ENCODE results near the gene CNPPD1. TPM values are rescaled to one million over a fixed set of nuclear protein-coding genes. Genes with fewer than 3 reads are reported as not detected.

CNPPD1 gene
- total RNA-seq, 4 donors from 2014 or later: 14.0 to 94.0 (median 77.4) TPM

- Histone ChIP-seq H3K36me3 (peaks cover 0 to 53% (median 0%) of the 10 kb centered on the region in 3 donors), H3K9me3 (no peaks in the 10 kb centered on the region), H3K27ac (no peak overlapping the region), H3K4me1 (peaks cover under 1 to 8% (median 2%) of the 10 kb centered on the region in 4 donors), H3K4me3 (no peak overlapping the region), H3K27me3 (no peaks in the 10 kb centered on the region)
- TF ChIP-seq, protein P1, sequence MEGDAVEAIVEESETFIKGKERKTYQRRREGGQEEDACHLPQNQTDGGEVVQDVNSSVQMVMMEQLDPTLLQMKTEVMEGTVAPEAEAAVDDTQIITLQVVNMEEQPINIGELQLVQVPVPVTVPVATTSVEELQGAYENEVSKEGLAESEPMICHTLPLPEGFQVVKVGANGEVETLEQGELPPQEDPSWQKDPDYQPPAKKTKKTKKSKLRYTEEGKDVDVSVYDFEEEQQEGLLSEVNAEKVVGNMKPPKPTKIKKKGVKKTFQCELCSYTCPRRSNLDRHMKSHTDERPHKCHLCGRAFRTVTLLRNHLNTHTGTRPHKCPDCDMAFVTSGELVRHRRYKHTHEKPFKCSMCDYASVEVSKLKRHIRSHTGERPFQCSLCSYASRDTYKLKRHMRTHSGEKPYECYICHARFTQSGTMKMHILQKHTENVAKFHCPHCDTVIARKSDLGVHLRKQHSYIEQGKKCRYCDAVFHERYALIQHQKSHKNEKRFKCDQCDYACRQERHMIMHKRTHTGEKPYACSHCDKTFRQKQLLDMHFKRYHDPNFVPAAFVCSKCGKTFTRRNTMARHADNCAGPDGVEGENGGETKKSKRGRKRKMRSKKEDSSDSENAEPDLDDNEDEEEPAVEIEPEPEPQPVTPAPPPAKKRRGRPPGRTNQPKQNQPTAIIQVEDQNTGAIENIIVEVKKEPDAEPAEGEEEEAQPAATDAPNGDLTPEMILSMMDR (IDR thresholded peaks at IDR 0.05): no peak
- TF ChIP-seq POLR2A (IDR thresholded peaks at IDR 0.05): no peak
- DNase-seq: peak in 1 of 3 donors; percentile 13
These were observed 7.4 kb upstream of the CNPPD1 start for GRCh38 chr2:219184121-219184520.

- H3K9me3 ChIP-seq: no peaks in the 10 kb centered on the region
- no peak overlapping the region for H3K4me3 ChIP-seq
- H3K27me3 ChIP-seq: no peaks in the 10 kb centered on the region
- H3K36me3 ChIP-seq: peaks cover 0 to 53% (median 0%) of the 10 kb centered on the region in 3 donors
- no peak overlapping the region for H3K27ac ChIP-seq
- TF ChIP-seq POLR2A (IDR thresholded peaks at IDR 0.05): no peak
- TF ChIP-seq, protein P1 (IDR thresholded peaks at IDR 0.05): no peak
- H3K4me1 ChIP-seq: peaks cover 3 to 14% (median 6%) of the 10 kb centered on the region in 4 donors
- DNase-seq: peak in 1 of 3 donors; percentile 25
These were observed 6.5 kb upstream of the CNPPD1 start for GRCh38 chr2:219183151-219183772.

DNA sequence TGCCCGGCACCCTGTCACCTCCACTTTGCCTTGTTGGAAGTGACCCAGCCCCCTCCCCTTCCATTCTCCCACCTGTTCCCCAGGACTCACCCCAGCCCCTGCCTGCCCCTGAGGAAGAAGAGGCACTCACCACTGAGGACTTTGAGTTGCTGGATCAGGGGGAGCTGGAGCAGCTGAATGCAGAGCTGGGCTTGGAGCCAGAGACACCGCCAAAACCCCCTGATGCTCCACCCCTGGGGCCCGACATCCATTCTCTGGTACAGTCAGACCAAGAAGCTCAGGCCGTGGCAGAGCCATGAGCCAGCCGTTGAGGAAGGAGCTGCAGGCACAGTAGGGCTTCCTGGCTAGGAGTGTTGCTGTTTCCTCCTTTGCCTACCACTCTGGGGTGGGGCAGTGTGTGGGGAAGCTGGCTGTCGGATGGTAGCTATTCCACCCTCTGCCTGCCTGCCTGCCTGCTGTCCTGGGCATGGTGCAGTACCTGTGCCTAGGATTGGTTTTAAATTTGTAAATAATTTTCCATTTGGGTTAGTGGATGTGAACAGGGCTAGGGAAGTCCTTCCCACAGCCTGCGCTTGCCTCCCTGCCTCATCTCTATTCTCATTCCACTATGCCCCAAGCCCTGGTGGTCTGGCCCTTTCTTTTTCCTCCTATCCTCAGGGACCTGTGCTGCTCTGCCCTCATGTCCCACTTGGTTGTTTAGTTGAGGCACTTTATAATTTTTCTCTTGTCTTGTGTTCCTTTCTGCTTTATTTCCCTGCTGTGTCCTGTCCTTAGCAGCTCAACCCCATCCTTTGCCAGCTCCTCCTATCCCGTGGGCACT is 5.8 kb upstream of the CNPPD1 start:
- Histone ChIP-seq H3K27ac (no peak overlapping the region), H3K36me3 (peaks cover 0 to 53% (median 0%) of the 10 kb centered on the region in 3 donors), H3K27me3 (no peaks in the 10 kb centered on the region), H3K9me3 (no peaks in the 10 kb centered on the region), H3K4me3 (no peak overlapping the region), H3K4me1 (peaks cover 3 to 14% (median 6%) of the 10 kb centered on the region in 4 donors)
- TF ChIP-seq, protein P1 (IDR thresholded peaks at IDR 0.05): no peak
- no peak for TF ChIP-seq POLR2A (IDR thresholded peaks at IDR 0.05)
- DNase-seq: no peak

DNA sequence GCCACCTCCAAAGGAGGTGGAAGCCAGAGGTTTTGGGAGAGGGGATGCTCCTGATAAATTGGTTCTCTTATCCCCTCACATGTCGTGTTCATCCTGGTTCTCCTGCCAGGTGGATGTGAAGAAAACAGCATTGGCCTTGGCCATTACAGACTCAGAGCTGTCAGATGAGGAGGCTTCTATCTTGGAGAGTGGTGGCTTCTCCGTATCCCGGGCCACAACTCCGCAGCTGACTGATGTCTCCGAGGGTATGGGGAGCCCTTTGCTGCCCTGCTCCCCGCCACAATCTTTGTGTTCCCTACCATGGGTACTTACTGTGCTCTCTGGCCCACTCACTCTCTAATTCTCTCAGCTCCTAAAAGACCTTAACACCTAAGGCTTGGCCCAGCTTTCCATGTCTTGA is 4.8 kb upstream of the CNPPD1 start:
- peak in 1 of 3 donors; percentile 14 for DNase-seq
- H3K4me3 ChIP-seq: no peak overlapping the region

DNA sequence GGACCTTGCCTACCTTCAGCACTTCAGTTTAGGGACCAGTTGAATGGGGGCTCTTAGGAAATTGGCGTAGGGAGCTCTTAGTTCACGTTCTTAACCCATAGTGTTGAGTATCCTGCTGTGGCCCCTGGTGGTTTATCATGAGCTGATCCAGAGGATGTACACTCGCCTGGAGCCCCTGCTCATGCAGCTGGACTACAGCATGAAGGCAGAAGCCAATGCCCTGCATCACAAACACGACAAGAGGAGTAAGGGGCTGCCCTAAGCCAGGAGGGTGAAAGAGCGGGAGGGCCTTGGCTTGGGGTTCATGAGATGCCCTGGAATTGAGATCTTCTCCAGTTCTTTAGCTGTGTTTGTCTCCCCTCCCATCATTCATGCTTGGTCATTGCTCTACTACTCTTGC is 4.2 kb upstream of the CNPPD1 start:
- DNase-seq: peak in 1 of 3 donors; percentile 34
- TF ChIP-seq POLR2A (IDR thresholded peaks at IDR 0.05): no peak
- TF ChIP-seq, protein P1 (IDR thresholded peaks at IDR 0.05): no peak
- Histone ChIP-seq H3K27ac (no peak overlapping the region), H3K4me1 (peaks cover 3 to 16% (median 6%) of the 10 kb centered on the region in 4 donors), H3K27me3 (no peaks in the 10 kb centered on the region), H3K9me3 (no peaks in the 10 kb centered on the region), H3K36me3 (peaks cover 0 to 53% (median 0%) of the 10 kb centered on the region in 3 donors), H3K4me3 (no peak overlapping the region)

More for the DNA sequence above, 4.8 kb upstream of the CNPPD1 start:
- Histone ChIP-seq H3K27me3 (no peaks in the 10 kb centered on the region), H3K9me3 (no peaks in the 10 kb centered on the region), H3K27ac (no peak overlapping the region), H3K36me3 (peaks cover 0 to 53% (median 0%) of the 10 kb centered on the region in 3 donors), H3K4me1 (peaks cover 3 to 14% (median 6%) of the 10 kb centered on the region in 4 donors)
- TF ChIP-seq POLR2A (IDR thresholded peaks at IDR 0.05): no peak
- TF ChIP-seq, protein P1 (IDR thresholded peaks at IDR 0.05): no peak
